K562 (cell line): ENCODE results near the gene LDB2. TPM values are rescaled to one million over a fixed set of nuclear protein-coding genes. Genes with fewer than 3 reads are reported as not detected.
A peak's percentile ranks its signal among the peaks of the same experiment; 100 is the strongest.

Experiments used
- ATAC-seq: fragments of 200-7000 bp; cut with Tn5 transposase; 3 replicates; pipeline ENCODE4 v1.9.1; 2020; ENCODE audit warnings: moderate library complexity
- BruUV-seq: library from RNA; stranded (reverse); fragments of 400-500 nt; replicated peaks from 2 replicates; lab custom pipeline; 2021; lab: Mats Ljungman, UMichigan
- CTCF ChIA-PET: fragments of 300-600 bp; formaldehyde crosslinking; extraction: SDS; loops from one replicate; lab custom pipeline; 2021; ENCODE audit warnings: low intra/inter-chr PET ratio; lab: Yijun Ruan, JAX
- POLR2A ChIA-PET: fragments of 300-600, 350-650 bp; sonication (Branson Sonifier 250); formaldehyde crosslinking; extraction: SDS; loops from one replicate; lab custom pipeline; 2021; ENCODE audit warnings: antibody characterized with exemption, inconsistent platforms; lab: Yijun Ruan, JAX
- DNase-seq, 4 experiments: peaks; one replicate each; pipeline versions ENCODE4 v3.0.0 to v3.0.0-alpha.2; 2011 to 2018; ENCODE audit warnings: low spot score in 3 of 4, mixed read lengths in 3 of 4; ENCODE audit errors: extremely low read depth in 1 of 4
- FAIRE-seq: peaks from 2 replicates; lab custom pipeline; 2011; peaks lifted over from hg19 to GRCh38; lab: Jason Lieb, UNC
- H2AFZ ChIP-seq: 2 replicates; pipeline ENCODE4 v1.6.0; 2011; ENCODE audit warnings: low read depth, low read length, control low read depth, inconsistent platforms
- H3K27ac ChIP-seq: fragments of 200-600 bp; 3 replicates; pipeline ENCODE4 v1.8.0; 2011; ENCODE audit warnings: low read depth, mild to moderate bottlenecking, control low read depth, inconsistent platforms, low read length, moderate library complexity, mixed read lengths; ENCODE audit errors: extremely low read depth
- H3K27me3 ChIP-seq, 2 experiments: fragments of 300-600 bp in 1 of 2; 2 replicates in 1 of 2; 3 replicates in 1 of 2; pipeline versions ENCODE4 v1.6.0 to v1.8.0; 2011; ENCODE audit warnings: inconsistent platforms in 2 of 2, low read length in 2 of 2, mild to moderate bottlenecking in 1 of 2, mixed read lengths in 1 of 2, moderate library complexity in 1 of 2; ENCODE audit not compliant: control insufficient read depth in 2 of 2, insufficient read depth in 2 of 2
- H3K36me3 ChIP-seq: fragments of 300-600 bp; 3 replicates; pipeline ENCODE4 v1.8.0; 2011; ENCODE audit warnings: mild to moderate bottlenecking, low read length, inconsistent platforms; ENCODE audit not compliant: control insufficient read depth, insufficient read depth
- H3K4me1 ChIP-seq, 2 experiments: fragments of 200-600 bp in 1 of 2; replicated peaks in 1 of 2; 2 replicates in 1 of 2; 3 replicates in 1 of 2; pipeline versions ENCODE4 v1.5.1 to v1.8.0; 2011; ENCODE audit warnings: inconsistent platforms in 2 of 2, low read length in 2 of 2, mild to moderate bottlenecking in 1 of 2, mixed read lengths in 1 of 2, moderate library complexity in 1 of 2; ENCODE audit not compliant: control insufficient read depth in 2 of 2, insufficient read depth in 2 of 2
- H3K4me2 ChIP-seq: 2 replicates; pipeline ENCODE4 v1.6.1; 2011; ENCODE audit warnings: low read length, control low read depth, inconsistent platforms, mixed read lengths; ENCODE audit not compliant: insufficient read depth
- H3K4me3 ChIP-seq: fragments of 200-600 bp; sonication (generic), shearing (Covaris generic); 2 replicates; pipeline ENCODE4 v1.5.1; 2016; ENCODE audit warnings: control low read depth, inconsistent platforms
- H3K79me2 ChIP-seq: fragments of 200-600 bp; 3 replicates; pipeline ENCODE4 v1.8.0; 2011; ENCODE audit warnings: low read length, inconsistent platforms; ENCODE audit not compliant: control insufficient read depth, insufficient read depth
- H3K9ac ChIP-seq, 2 experiments: 2 replicates each; pipeline versions ENCODE4 v1.6.0 to v1.6.1; 2011; ENCODE audit warnings: low read depth in 2 of 2, low read length in 2 of 2, control low read depth in 1 of 2, inconsistent platforms in 1 of 2, mild to moderate bottlenecking in 1 of 2, mixed read lengths in 1 of 2; ENCODE audit not compliant: insufficient read depth in 1 of 2
- H3K9me1 ChIP-seq: one replicate; pipeline ENCODE4 v1.6.0; 2011; ENCODE audit warnings: inconsistent platforms, mild to moderate bottlenecking, low read length, moderate library complexity; ENCODE audit not compliant: control insufficient read depth, insufficient read depth
- H3K9me3 ChIP-seq: replicated peaks from 2 replicates; pipeline ENCODE4 v1.5.1; 2011; ENCODE audit warnings: low read depth, low read length, inconsistent platforms; ENCODE audit not compliant: control insufficient read depth, insufficient read depth
- H4K20me1 ChIP-seq: replicated peaks from 2 replicates; pipeline ENCODE4 v1.6.1; 2011; ENCODE audit warnings: low read length, inconsistent platforms, mixed read lengths; ENCODE audit not compliant: control insufficient read depth, insufficient read depth
- AFF1 ChIP-seq, 2 experiments: fragments of 450-650 bp; IDR thresholded peaks; 2 replicates each; pipeline ENCODE4 v1.6.1; 2018; ENCODE audit warnings: mild to moderate bottlenecking in 2 of 2, low read depth in 1 of 2; ENCODE audit not compliant: partially characterized antibody in 2 of 2
- EP400 ChIP-seq: fragments of 450-650 bp; IDR thresholded peaks from 2 replicates; pipeline ENCODE4 v1.6.1; 2017; ENCODE audit warnings: antibody characterized with exemption, mild to moderate bottlenecking, moderate library complexity
- EWSR1 ChIP-seq: fragments of 450-650 bp; IDR thresholded peaks from 2 replicates; pipeline ENCODE4 v1.6.1; 2018; ENCODE audit warnings: borderline replicate concordance, mild to moderate bottlenecking, low read depth, moderate library complexity; ENCODE audit not compliant: partially characterized antibody
- FOXK2 ChIP-seq, 2 experiments: fragments of 450-650 bp; IDR thresholded peaks in 1 of 2; conservative IDR thresholded peaks in 1 of 2; 2 replicates each; pipeline ENCODE4 v1.6.1; 2016; ENCODE audit warnings: low read depth in 2 of 2, mild to moderate bottlenecking in 1 of 2
- HLTF ChIP-seq: fragments of 450-650 bp; IDR thresholded peaks from 2 replicates; pipeline ENCODE4 v1.6.1; 2016
- JUNB ChIP-seq: fragments of 450-650 bp; formaldehyde crosslinking; conservative IDR thresholded peaks from 2 replicates; pipeline ENCODE4 v1.4.0; 2020; ENCODE audit warnings: mild to moderate bottlenecking
- LARP7 ChIP-seq: fragments of 450-650 bp; IDR thresholded peaks from 2 replicates; pipeline ENCODE4 v1.6.1; 2016
- MTA2 ChIP-seq: fragments of 450-650 bp; IDR thresholded peaks from 2 replicates; pipeline ENCODE4 v1.6.1; 2016; ENCODE audit warnings: low read depth
- PHTF2 ChIP-seq: fragments of 250-450 bp; sonication (Bioruptor Pico); IDR thresholded peaks from 2 replicates; pipeline ENCODE4 v1.5.0; 2021; ENCODE audit warnings: mild to moderate bottlenecking
- SIN3A ChIP-seq, 2 experiments: fragments of 150-350 bp in 1 of 2; IDR thresholded peaks; 2 replicates each; pipeline ENCODE4 v1.6.1; 2011 to 2016; ENCODE audit warnings: borderline replicate concordance in 2 of 2, low read depth in 2 of 2, low read length in 2 of 2, mild to moderate bottlenecking in 2 of 2, moderate library complexity in 2 of 2; ENCODE audit not compliant: control insufficient read depth in 1 of 2
- ZFP30 ChIP-seq: fragments of 250-450 bp; sonication (Bioruptor Pico); IDR thresholded peaks from 2 replicates; pipeline ENCODE4 v1.8.0; 2022; ENCODE audit warnings: moderate library complexity, mild to moderate bottlenecking, inconsistent platforms, borderline replicate concordance
- ZNF124 ChIP-seq: sonication (generic); formaldehyde crosslinking; IDR thresholded peaks from 2 replicates; pipeline ENCODE4 v1.8.1; 2022; ENCODE audit warnings: missing genetic modification reagents
- WGBS: fragments of 100-300 bp; shearing (Covaris generic); methylation state at CpG from one replicate; pipeline ENCODE4 v1.1.6; 2016; ENCODE audit warnings: low coverage, mixed read lengths; ENCODE audit not compliant: insufficient coverage; ENCODE audit errors: missing lambda C conversion rate; 5-methylcytosine and 5-hydroxymethylcytosine counted together
- in situ Hi-C: fragments of 300-500 bp; cut with MboI; formaldehyde crosslinking; loops from 4 replicates; pipeline ENCODE4 v1.15.0; 2018; ENCODE audit warnings: inconsistent platforms, mixed read lengths
- intact Hi-C: fragments of 100-400 bp; cut with micrococcal nuclease; formaldehyde crosslinking; loops from 2 replicates; pipeline ENCODE4 v1.14.2; 2022
- polyA plus RNA-seq, 8 experiments: library from polyadenylated mRNA; depleted of rRNA in 4 of 8; stranded (reverse) in 5 of 8; unstranded in 3 of 8; fragments of >200 nt; fragmentation: Nextera tagmentation in 2 of 8; fragmentation: Illumina TruSeq in 1 of 8; extraction: Ambion mirVana in 2 of 8; extraction: Trizol in 1 of 8; gene quantifications; 2 replicates each; pipeline versions ENCODE4 v1.2.1 to v1.2.3, GENCODE V29; 2011 to 2014; ENCODE audit warnings: inconsistent platforms in 1 of 8, missing spikeins in 1 of 8
- total RNA-seq, 7 experiments: library from RNA; depleted of rRNA in 6 of 7; stranded (reverse); fragments of >200 nt in 6 of 7; fragmentation: Illumina TruSeq in 2 of 7; extraction: Trizol in 2 of 7; gene quantifications; 2 replicates each; pipeline versions ENCODE4 v1.2.1 to v1.2.3, GENCODE V29; 2011 to 2021; ENCODE audit warnings: low replicate concordance in 1 of 7
- TF ChIP-seq, protein P1 (sequence below): sonication (generic); formaldehyde crosslinking; IDR thresholded peaks from 2 replicates; pipeline ENCODE4 v1.8.0; 2022; ENCODE audit warnings: mild to moderate bottlenecking, low read depth, missing genetic modification reagents
- TF ChIP-seq, protein P2 (sequence below): IDR thresholded peaks from 3 replicates; pipeline ENCODE4 v1.6.1; 2011; ENCODE audit warnings: borderline replicate concordance, mild to moderate bottlenecking, moderate library complexity; ENCODE audit not compliant: insufficient read length; ENCODE audit errors: extremely low read depth

Gene LDB2
- total and polyA plus RNA-seq, 9 of the 15 experiments (the other 6 are each of a cell fraction or from before 2014, with no cell fraction given), result 0.10 to 0.20 TPM; not detected in 7

- BruUV-seq, result no TSS peak
- Histone ChIP-seq H2AFZ (no peak overlapping the region), H3K9me3 (no peaks in the 10 kb centered on the region), H3K4me3 (no peak overlapping the region), H3K4me2 (no peak overlapping the region), H4K20me1 (no peaks in the 10 kb centered on the region; the same call in 1 of the 2 replicates), H3K27ac (no peak overlapping the region), H3K9me1 (no peaks in the 10 kb centered on the region), H3K27me3 (no peaks in the 10 kb centered on the region), H3K36me3 (no peaks in the 10 kb centered on the region), H3K4me1 (no peaks in the 10 kb centered on the region), H3K9ac (no peak overlapping the region), H3K79me2 (no peaks in the 10 kb centered on the region)
- POLR2A ChIA-PET, result no interaction called here
- intact Hi-C loops, result no loop called here
- WGBS, result 2% methylated on average over 4 of the region's 4 CpGs
- CTCF ChIA-PET, result no interaction called here
- in situ Hi-C loops, result no loop called here
- DNase-seq (no peak), FAIRE-seq (no peak), ATAC-seq (0 out of 3 replicates have a peak, but pooled peaks have one; percentile 36)
- TF ChIP-seq HLTF, result no peak
- no peak for TF ChIP-seq EP400
- TF ChIP-seq SIN3A (IDR thresholded peaks at IDR 0.05; ENCODE audit: borderline replicate concordance in 2 of 2, control insufficient read depth in 1 of 2, low read depth in 2 of 2, low read length in 2 of 2), result no peak
- TF ChIP-seq MTA2, result no peak
- TF ChIP-seq, protein P1, sequence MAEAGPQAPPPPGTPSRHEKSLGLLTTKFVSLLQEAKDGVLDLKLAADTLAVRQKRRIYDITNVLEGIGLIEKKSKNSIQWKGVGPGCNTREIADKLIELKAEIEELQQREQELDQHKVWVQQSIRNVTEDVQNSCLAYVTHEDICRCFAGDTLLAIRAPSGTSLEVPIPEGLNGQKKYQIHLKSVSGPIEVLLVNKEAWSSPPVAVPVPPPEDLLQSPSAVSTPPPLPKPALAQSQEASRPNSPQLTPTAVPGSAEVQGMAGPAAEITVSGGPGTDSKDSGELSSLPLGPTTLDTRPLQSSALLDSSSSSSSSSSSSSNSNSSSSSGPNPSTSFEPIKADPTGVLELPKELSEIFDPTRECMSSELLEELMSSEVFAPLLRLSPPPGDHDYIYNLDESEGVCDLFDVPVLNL (CRISPR knock-in tag), result no peak
- TF ChIP-seq AFF1 (IDR thresholded peaks at IDR 0.05; ENCODE audit: low read depth in 1 of 2, partially characterized antibody in 2 of 2), result no peak
- TF ChIP-seq, protein P2, sequence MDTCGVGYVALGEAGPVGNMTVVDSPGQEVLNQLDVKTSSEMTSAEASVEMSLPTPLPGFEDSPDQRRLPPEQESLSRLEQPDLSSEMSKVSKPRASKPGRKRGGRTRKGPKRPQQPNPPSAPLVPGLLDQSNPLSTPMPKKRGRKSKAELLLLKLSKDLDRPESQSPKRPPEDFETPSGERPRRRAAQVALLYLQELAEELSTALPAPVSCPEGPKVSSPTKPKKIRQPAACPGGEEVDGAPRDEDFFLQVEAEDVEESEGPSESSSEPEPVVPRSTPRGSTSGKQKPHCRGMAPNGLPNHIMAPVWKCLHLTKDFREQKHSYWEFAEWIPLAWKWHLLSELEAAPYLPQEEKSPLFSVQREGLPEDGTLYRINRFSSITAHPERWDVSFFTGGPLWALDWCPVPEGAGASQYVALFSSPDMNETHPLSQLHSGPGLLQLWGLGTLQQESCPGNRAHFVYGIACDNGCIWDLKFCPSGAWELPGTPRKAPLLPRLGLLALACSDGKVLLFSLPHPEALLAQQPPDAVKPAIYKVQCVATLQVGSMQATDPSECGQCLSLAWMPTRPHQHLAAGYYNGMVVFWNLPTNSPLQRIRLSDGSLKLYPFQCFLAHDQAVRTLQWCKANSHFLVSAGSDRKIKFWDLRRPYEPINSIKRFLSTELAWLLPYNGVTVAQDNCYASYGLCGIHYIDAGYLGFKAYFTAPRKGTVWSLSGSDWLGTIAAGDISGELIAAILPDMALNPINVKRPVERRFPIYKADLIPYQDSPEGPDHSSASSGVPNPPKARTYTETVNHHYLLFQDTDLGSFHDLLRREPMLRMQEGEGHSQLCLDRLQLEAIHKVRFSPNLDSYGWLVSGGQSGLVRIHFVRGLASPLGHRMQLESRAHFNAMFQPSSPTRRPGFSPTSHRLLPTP, result no peak
- no peak for TF ChIP-seq ZNF124 (CRISPR knock-in tag)
- TF ChIP-seq FOXK2 (conservative IDR thresholded peaks at IDR 0.05 in 1 of 2, IDR thresholded peaks at IDR 0.05 in 1 of 2; ENCODE audit: low read depth in 2 of 2), result no peak
- no peak for TF ChIP-seq EWSR1
- TF ChIP-seq JUNB (CRISPR knock-in tag), result no peak
- TF ChIP-seq PHTF2 (CRISPR knock-in tag), result no peak
- TF ChIP-seq LARP7, result no peak
- no peak for TF ChIP-seq ZFP30
These were observed 10.6 kb downstream of the LDB2 start for GRCh38 chr4:16887887-16888286.
